MM.1S (cell line): ENCODE results near the gene ATP23.

Experiments used
- EZH2 ChIP-seq: fragments of 300-600 bp; sonication (generic); optimal IDR thresholded peaks from 2 replicates; pipeline ENCODE3; 2017; ENCODE audit warnings: low read depth, mild to moderate bottlenecking, antibody characterized with exemption, low read length, mixed read lengths
- TF ChIP-seq, protein P1 (sequence below): fragments of 300-600 bp; sonication (generic); IDR thresholded peaks from 2 replicates; pipeline ENCODE4 v1.5.1; 2016; ENCODE audit warnings: antibody characterized with exemption, low read length, mixed read lengths

DNA sequence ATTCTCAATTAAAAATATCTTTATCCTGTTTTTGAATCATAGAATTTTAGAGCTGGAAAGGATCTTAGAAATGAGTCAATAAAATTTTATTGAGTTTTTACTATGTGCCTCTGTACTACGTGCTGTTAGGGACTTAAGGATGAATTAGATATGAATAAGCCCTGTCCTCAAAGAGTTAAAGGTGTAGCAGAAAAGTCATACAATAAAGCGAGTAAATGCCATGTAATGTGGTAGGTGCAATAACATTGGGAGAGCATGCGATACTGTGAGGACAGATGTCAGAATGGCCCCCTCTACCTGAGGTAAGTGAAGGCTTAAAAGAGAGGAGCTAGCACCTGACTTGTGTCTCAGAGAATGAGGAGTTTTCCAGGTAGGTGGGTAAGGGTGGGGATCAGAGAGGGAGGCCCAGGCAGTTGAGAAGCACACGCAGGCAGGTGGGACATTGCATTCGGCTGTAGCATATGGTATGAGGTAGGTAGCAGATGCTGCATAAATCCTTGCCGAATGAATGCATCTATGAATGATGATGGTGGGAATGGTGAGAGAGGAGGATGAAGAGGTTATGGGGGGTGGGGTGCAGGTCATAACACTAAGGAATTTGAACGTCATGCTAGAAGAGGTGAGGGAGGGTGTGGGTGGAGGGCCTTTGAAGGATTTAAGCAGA is 35.4 kb upstream of the ATP23 start:
- TF ChIP-seq, protein P1, sequence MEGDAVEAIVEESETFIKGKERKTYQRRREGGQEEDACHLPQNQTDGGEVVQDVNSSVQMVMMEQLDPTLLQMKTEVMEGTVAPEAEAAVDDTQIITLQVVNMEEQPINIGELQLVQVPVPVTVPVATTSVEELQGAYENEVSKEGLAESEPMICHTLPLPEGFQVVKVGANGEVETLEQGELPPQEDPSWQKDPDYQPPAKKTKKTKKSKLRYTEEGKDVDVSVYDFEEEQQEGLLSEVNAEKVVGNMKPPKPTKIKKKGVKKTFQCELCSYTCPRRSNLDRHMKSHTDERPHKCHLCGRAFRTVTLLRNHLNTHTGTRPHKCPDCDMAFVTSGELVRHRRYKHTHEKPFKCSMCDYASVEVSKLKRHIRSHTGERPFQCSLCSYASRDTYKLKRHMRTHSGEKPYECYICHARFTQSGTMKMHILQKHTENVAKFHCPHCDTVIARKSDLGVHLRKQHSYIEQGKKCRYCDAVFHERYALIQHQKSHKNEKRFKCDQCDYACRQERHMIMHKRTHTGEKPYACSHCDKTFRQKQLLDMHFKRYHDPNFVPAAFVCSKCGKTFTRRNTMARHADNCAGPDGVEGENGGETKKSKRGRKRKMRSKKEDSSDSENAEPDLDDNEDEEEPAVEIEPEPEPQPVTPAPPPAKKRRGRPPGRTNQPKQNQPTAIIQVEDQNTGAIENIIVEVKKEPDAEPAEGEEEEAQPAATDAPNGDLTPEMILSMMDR, result no peak
- no peak for TF ChIP-seq EZH2
